HEK293 (cell line): ENCODE measurements around the gene EXD2.

Experiments used
- CTCF ChIA-PET: fragments of 350-600 bp; formaldehyde crosslinking; extraction: SDS; loops from one replicate; lab custom pipeline; 2021; ENCODE audit warnings: antibody characterized with exemption; lab: Yijun Ruan, JAX
- POLR2A ChIA-PET: fragments of 300-600 bp; formaldehyde crosslinking; extraction: SDS; loops from one replicate; lab custom pipeline; 2020; ENCODE audit warnings: antibody characterized with exemption, inconsistent platforms; lab: Yijun Ruan, JAX
- H3K27ac ChIP-seq: fragments of 200-500 bp; sonication (Bioruptor generic); 2 replicates; pipeline ENCODE4 v1.5.1; 2014; ENCODE audit warnings: low read depth, low read length, control low read depth, inconsistent platforms; ENCODE audit errors: extremely low read depth
- H3K36me3 ChIP-seq, 2 experiments: fragments of 200-500 bp in 1 of 2; sonication (Bioruptor generic) in 1 of 2; 1 replicate in 1 of 2; 2 replicates in 1 of 2; pipeline ENCODE4 v1.5.1; 2014 to 2017; ENCODE audit warnings: inconsistent platforms in 2 of 2, low read length in 2 of 2; ENCODE audit not compliant: control insufficient read depth in 2 of 2, insufficient read depth in 1 of 2
- H3K4me1 ChIP-seq: fragments of 200-500 bp; sonication (Bioruptor generic); 2 replicates; pipeline ENCODE4 v1.5.1; 2014; ENCODE audit warnings: mild to moderate bottlenecking, low read length, inconsistent platforms; ENCODE audit not compliant: control insufficient read depth, insufficient read depth
- H3K4me3 ChIP-seq: 2 replicates; pipeline ENCODE4 v1.5.1; 2011; ENCODE audit warnings: low read depth, mild to moderate bottlenecking, control low read depth, low read length, moderate library complexity
- H3K9me3 ChIP-seq: fragments of 200-500 bp; sonication (Bioruptor generic); 2 replicates; pipeline ENCODE4 v1.5.1; 2014; ENCODE audit warnings: low read depth, low read length, inconsistent platforms; ENCODE audit not compliant: control insufficient read depth, insufficient read depth
- GLI2 ChIP-seq: fragments of 450-650 bp; formaldehyde crosslinking; IDR thresholded peaks from 2 replicates; pipeline ENCODE4; 2017; ENCODE audit warnings: missing biosample characterization, missing genetic modification characterization, low read depth, borderline replicate concordance
- SP2 ChIP-seq: fragments of 450-650 bp; formaldehyde crosslinking; IDR thresholded peaks from 2 replicates; pipeline ENCODE4 v1.5.1; 2016; ENCODE audit warnings: missing biosample characterization, missing genetic modification characterization
- WT1 ChIP-seq: fragments of 450-650 bp; formaldehyde crosslinking; IDR thresholded peaks from 2 replicates; pipeline ENCODE4 v1.5.1; 2016; ENCODE audit warnings: missing biosample characterization, missing genetic modification characterization
- ZFHX2 ChIP-seq: fragments of 450-650 bp; formaldehyde crosslinking; conservative IDR thresholded peaks from 2 replicates; pipeline ENCODE4 v1.5.1; 2016; ENCODE audit warnings: missing biosample characterization, missing genetic modification characterization
- ZNF169 ChIP-seq: fragments of 450-650 bp; formaldehyde crosslinking; IDR thresholded peaks from 2 replicates; pipeline ENCODE4 v1.5.1; 2016; ENCODE audit warnings: missing biosample characterization, missing genetic modification characterization
- ZNF184 ChIP-seq: fragments of 450-650 bp; IDR thresholded peaks from 2 replicates; pipeline ENCODE4 v1.5.1; 2018; ENCODE audit warnings: missing biosample characterization, mild to moderate bottlenecking, missing genetic modification characterization
- ZNF221 ChIP-seq: fragments of 450-650 bp; formaldehyde crosslinking; IDR thresholded peaks from 2 replicates; pipeline ENCODE4 v1.5.1; 2017; ENCODE audit warnings: missing biosample characterization, missing genetic modification characterization, borderline replicate concordance
- ZNF223 ChIP-seq: fragments of 450-650 bp; formaldehyde crosslinking; IDR thresholded peaks from 2 replicates; pipeline ENCODE4 v1.5.1; 2016; ENCODE audit warnings: missing biosample characterization, missing genetic modification characterization
- ZNF280C ChIP-seq: fragments of 450-650 bp; formaldehyde crosslinking; IDR thresholded peaks from 2 replicates; pipeline ENCODE4 v1.5.1; 2016; ENCODE audit warnings: missing biosample characterization, missing genetic modification characterization
- ZNF324 ChIP-seq: fragments of 450-650 bp; formaldehyde crosslinking; IDR thresholded peaks from 2 replicates; pipeline ENCODE4 v1.5.1; 2016; ENCODE audit warnings: missing biosample characterization, missing genetic modification characterization
- ZNF394 ChIP-seq: fragments of 450-650 bp; formaldehyde crosslinking; IDR thresholded peaks from 2 replicates; pipeline ENCODE4 v1.5.1; 2016; ENCODE audit warnings: missing biosample characterization, missing genetic modification characterization, mild to moderate bottlenecking, moderate library complexity, borderline replicate concordance
- ZNF513 ChIP-seq: fragments of 450-650 bp; IDR thresholded peaks from 2 replicates; pipeline ENCODE4 v1.5.1; 2018; ENCODE audit warnings: missing biosample characterization, missing genetic modification characterization
- ZNF518A ChIP-seq: fragments of 450-650 bp; formaldehyde crosslinking; conservative IDR thresholded peaks from 2 replicates; pipeline ENCODE4 v1.5.1; 2016; ENCODE audit warnings: low read depth, missing biosample characterization, missing genetic modification characterization
- ZNF544 ChIP-seq: fragments of 450-650 bp; formaldehyde crosslinking; IDR thresholded peaks from 2 replicates; pipeline ENCODE4 v1.5.0; 2017; ENCODE audit warnings: missing biosample characterization, missing genetic modification characterization
- ZNF555 ChIP-seq: fragments of 450-650 bp; formaldehyde crosslinking; conservative IDR thresholded peaks from 2 replicates; pipeline ENCODE4 v1.5.1; 2017; ENCODE audit warnings: missing biosample characterization, mild to moderate bottlenecking, missing genetic modification characterization, inconsistent platforms
- ZNF558 ChIP-seq: fragments of 450-650 bp; formaldehyde crosslinking; IDR thresholded peaks from 2 replicates; pipeline ENCODE4 v1.5.1; 2016; ENCODE audit warnings: missing biosample characterization, missing genetic modification characterization
- ZNF560 ChIP-seq: fragments of 450-650 bp; formaldehyde crosslinking; IDR thresholded peaks from 2 replicates; pipeline ENCODE4 v1.5.1; 2017; ENCODE audit warnings: missing biosample characterization, missing genetic modification characterization, borderline replicate concordance
- ZNF596 ChIP-seq: fragments of 450-650 bp; IDR thresholded peaks from 2 replicates; pipeline ENCODE4 v1.5.0; 2018; ENCODE audit warnings: missing biosample characterization, mild to moderate bottlenecking, missing genetic modification characterization, moderate library complexity
- ZNF623 ChIP-seq: fragments of 450-650 bp; formaldehyde crosslinking; IDR thresholded peaks from 2 replicates; pipeline ENCODE4 v1.5.1; 2016; ENCODE audit warnings: missing biosample characterization, missing genetic modification characterization
- ZNF626 ChIP-seq: fragments of 450-650 bp; sonication (Bioruptor Pico); formaldehyde crosslinking; IDR thresholded peaks from 2 replicates; pipeline ENCODE4 v1.5.1; 2018; ENCODE audit warnings: missing biosample characterization, missing genetic modification characterization, inconsistent platforms
- ZNF76 ChIP-seq: fragments of 450-650 bp; formaldehyde crosslinking; IDR thresholded peaks from 2 replicates; pipeline ENCODE4; 2016; ENCODE audit warnings: low read depth, missing biosample characterization, missing genetic modification characterization, borderline replicate concordance
- ZNF830 ChIP-seq: fragments of 450-650 bp; IDR thresholded peaks from 2 replicates; pipeline ENCODE4 v1.5.0; 2018; ENCODE audit warnings: missing biosample characterization, missing genetic modification characterization, low read depth, mild to moderate bottlenecking, moderate library complexity

Gene EXD2

GRCh38 chr14:69191340-69192111 is at the start of gene EXD2 (continued):
- no peak for TF ChIP-seq ZNF626 (tag by site-specific recombination)
- no peak for TF ChIP-seq ZNF221 (tag by site-specific recombination)
- TF ChIP-seq ZNF558 (tag by site-specific recombination), result no peak

- ChIA-PET POLR2A (no interaction called here), CTCF (interaction anchor here (1.2 to 2.9 kb wide), 3 partner anchors 9 to 278 kb away, joined by 4 to 12 read pairs (median 12); no protein-coding TSS in a partner anchor)
- no peak overlapping the region for H3K4me3 ChIP-seq
Observed at GRCh38 chr14:69141550-69141949, 49.7 kb upstream of the EXD2 start.

GRCh38 chr14:69142101-69142500 is 49.2 kb upstream of the EXD2 start:
- Histone ChIP-seq H3K4me1 (peaks cover 17% of the 10 kb centered on the region), H3K4me3 (no peak overlapping the region), H3K9me3 (no peaks in the 10 kb centered on the region), H3K27ac (no peak overlapping the region), H3K36me3 (peaks cover 0 to 5% of the 10 kb centered on the region in 2 experiments; a peak in 2 of 3 replicates)
- POLR2A ChIA-PET, result no interaction called here
- CTCF ChIA-PET, result interaction anchor here (1.2 to 2.7 kb wide), 2 partner anchors 13 to 279 kb away, joined by 4 to 12 read pairs; no protein-coding TSS in a partner anchor
- TF ChIP-seq ZNF513 (tag by site-specific recombination), result no peak
- TF ChIP-seq ZNF324 (tag by site-specific recombination), result no peak
- TF ChIP-seq ZNF560 (tag by site-specific recombination), result no peak
- TF ChIP-seq ZNF223 (tag by site-specific recombination), result no peak
- no peak for TF ChIP-seq ZNF184 (tag by site-specific recombination)
- TF ChIP-seq ZNF596 (tag by site-specific recombination), result no peak
- no peak for TF ChIP-seq ZNF830 (tag by site-specific recombination)
- no peak for TF ChIP-seq ZNF544 (tag by site-specific recombination)
- TF ChIP-seq ZNF76 (tag by site-specific recombination), result no peak
- no peak for TF ChIP-seq ZNF518A (tag by site-specific recombination)
- no peak for TF ChIP-seq ZNF169 (tag by site-specific recombination)
- no peak for TF ChIP-seq SP2 (tag by site-specific recombination)
- no peak for TF ChIP-seq GLI2

More at GRCh38 chr14:69141550-69141949, 49.7 kb upstream of the EXD2 start:
- TF ChIP-seq ZNF555 (tag by site-specific recombination) (no peak), ZNF280C (tag by site-specific recombination) (no peak), ZNF394 (tag by site-specific recombination) (no peak), ZNF623 (no peak), WT1 (tag by site-specific recombination) (no peak), ZFHX2 (no peak)
- Histone ChIP-seq H3K9me3 (no peaks in the 10 kb centered on the region), H3K4me1 (peaks cover 17% of the 10 kb centered on the region), H3K27ac (no peak overlapping the region), H3K36me3 (no peaks in the 10 kb centered on the region; a peak in 1 of 3 replicates)
